CD4-positive, alpha-beta memory T cell (primary cell): ENCODE data around the gene SLC25A20. TPM values are rescaled to one million over a fixed set of nuclear protein-coding genes. Genes with fewer than 3 reads are reported as not detected.

Experiments used
- CTCF ChIA-PET: fragments of 350-600 bp; sonication (Branson Sonifier 250); formaldehyde crosslinking; loops from one replicate; lab custom pipeline; 2021; ENCODE audit warnings: inconsistent platforms; ENCODE audit not compliant: partially characterized antibody; lab: Charles Lee
- POLR2A ChIA-PET: fragments of 350-600 bp; sonication (Branson Sonifier 250); formaldehyde crosslinking; loops from one replicate; lab custom pipeline; 2021; ENCODE audit not compliant: partially characterized antibody; lab: Charles Lee
- DNase-seq, 5 donors: peaks; one replicate each; pipeline versions ENCODE4 v3.0.0 to v3.0.0-alpha.2; 2020 to 2022; ENCODE audit warnings: mixed read lengths in 1 of 5
- H3K27ac ChIP-seq: one replicate; pipeline ENCODE4 v1.7.0; 2013; ENCODE audit warnings: low read depth, low read length
- H3K27me3 ChIP-seq: 2 replicates; pipeline ENCODE4 v1.7.0; 2013; ENCODE audit warnings: mild to moderate bottlenecking, low read length, moderate library complexity; ENCODE audit not compliant: insufficient read depth
- H3K36me3 ChIP-seq: 2 replicates; pipeline ENCODE4 v1.7.0; 2013; ENCODE audit warnings: mild to moderate bottlenecking, low read length, moderate library complexity; ENCODE audit not compliant: insufficient read depth
- H3K4me1 ChIP-seq: 2 replicates; pipeline ENCODE4 v1.7.0; 2013; ENCODE audit warnings: mild to moderate bottlenecking, low read length, moderate library complexity; ENCODE audit not compliant: insufficient read depth
- H3K4me3 ChIP-seq, 2 donors: one replicate each; pipeline ENCODE4 v1.7.0; 2013; ENCODE audit warnings: low read length in 2 of 2, mild to moderate bottlenecking in 1 of 2
- H3K9me3 ChIP-seq, 2 donors: one replicate each; pipeline ENCODE4 v1.7.0; 2013; ENCODE audit warnings: low read length in 2 of 2, control low read depth in 1 of 2; ENCODE audit not compliant: control insufficient read depth in 1 of 2
- H3K27ac Mint-ChIP-seq, 7 donors: one replicate each; pipeline ENCODE4 v1.8.0; 2020 to 2021; ENCODE audit warnings: mixed read lengths in 7 of 7, mild to moderate bottlenecking in 6 of 7, inconsistent platforms in 3 of 7, moderate library complexity in 3 of 7
- H3K27me3 Mint-ChIP-seq, 2 donors: one replicate each; pipeline ENCODE4 v1.8.0; 2020 to 2021; ENCODE audit warnings: mixed read lengths in 2 of 2
- H3K36me3 Mint-ChIP-seq, 2 donors: one replicate each; pipeline ENCODE4 v1.8.0; 2020 to 2021; ENCODE audit warnings: mixed read lengths in 2 of 2, inconsistent platforms in 1 of 2, mild to moderate bottlenecking in 1 of 2
- H3K4me1 Mint-ChIP-seq, 4 donors: one replicate each; pipeline ENCODE4 v1.8.0; 2020 to 2021; ENCODE audit warnings: mixed read lengths in 4 of 4, mild to moderate bottlenecking in 1 of 4
- H3K4me3 Mint-ChIP-seq, 8 donors: one replicate each; pipeline ENCODE4 v1.8.0; 2020 to 2021; ENCODE audit warnings: mixed read lengths in 8 of 8, mild to moderate bottlenecking in 7 of 8, moderate library complexity in 6 of 8, inconsistent platforms in 3 of 8
- H3K9me3 Mint-ChIP-seq, 8 donors: one replicate each; pipeline ENCODE4 v1.8.0; 2020 to 2021; ENCODE audit warnings: mixed read lengths in 8 of 8, mild to moderate bottlenecking in 5 of 8, inconsistent platforms in 3 of 8, moderate library complexity in 1 of 8
- intact Hi-C: fragments of 100-400 bp; cut with micrococcal nuclease; formaldehyde crosslinking; loops from one replicate; pipeline ENCODE4 v1.15.1; 2023
- polyA plus RNA-seq, 2 donors: library from polyadenylated mRNA; unstranded; fragments of 300-500 nt; fragmentation: Illumina TruSeq; gene quantifications; one replicate each; pipeline ENCODE4 v1.2.3, GENCODE V29; 2021
- total RNA-seq, 2 experiments: library from RNA; stranded (reverse); gene quantifications; one replicate each; pipeline ENCODE4 v1.2.3, GENCODE V29; 2021

Gene SLC25A20
- total and polyA plus RNA-seq, 4 experiments from 2014 or later, result 12.7 to 67.6 (median 20.5) TPM

DNA sequence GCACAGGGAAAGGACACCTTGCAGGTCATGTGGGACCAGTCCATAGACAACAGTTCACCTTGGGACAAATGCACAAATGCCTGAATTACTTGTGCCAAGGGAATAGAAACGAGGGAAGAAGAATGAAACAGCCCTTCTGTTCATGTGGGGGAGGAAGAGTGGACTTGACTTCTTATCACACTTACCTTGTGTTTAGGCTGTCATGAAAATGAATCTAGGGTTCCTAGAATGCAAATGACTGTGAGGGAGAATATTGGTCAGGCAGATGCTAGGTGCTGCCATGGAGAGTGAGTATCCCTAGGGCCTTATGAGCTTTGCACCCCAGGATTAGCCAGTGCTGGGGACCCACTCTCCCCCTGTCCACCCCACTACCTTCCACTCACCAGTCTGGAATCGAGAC, 40.0 kb downstream of the SLC25A20 start:
- DNase-seq, result no peak
- Mint-ChIP-seq H3K4me3 (no peak overlapping the region), H3K27me3 (no peaks in the 10 kb centered on the region), H3K9me3 (no peaks in the 10 kb centered on the region), H3K36me3 (peaks cover 36 to 51% of the 10 kb centered on the region in 2 donors), H3K27ac (peak overlapping the region in 2 of 7 donors; percentile 3 to 67), H3K4me1 (peaks cover 0 to 3% (median under 1%) of the 10 kb centered on the region in 4 donors)
- POLR2A ChIA-PET, result no interaction called here
- intact Hi-C loops, result no loop called here
- Histone ChIP-seq H3K4me3 (no peak overlapping the region), H3K36me3 (peaks cover 31% of the 10 kb centered on the region), H3K4me1 (no peaks in the 10 kb centered on the region), H3K27me3 (no peaks in the 10 kb centered on the region), H3K27ac (no peak overlapping the region), H3K9me3 (no peaks in the 10 kb centered on the region)
- CTCF ChIA-PET, result no interaction called here

DNA sequence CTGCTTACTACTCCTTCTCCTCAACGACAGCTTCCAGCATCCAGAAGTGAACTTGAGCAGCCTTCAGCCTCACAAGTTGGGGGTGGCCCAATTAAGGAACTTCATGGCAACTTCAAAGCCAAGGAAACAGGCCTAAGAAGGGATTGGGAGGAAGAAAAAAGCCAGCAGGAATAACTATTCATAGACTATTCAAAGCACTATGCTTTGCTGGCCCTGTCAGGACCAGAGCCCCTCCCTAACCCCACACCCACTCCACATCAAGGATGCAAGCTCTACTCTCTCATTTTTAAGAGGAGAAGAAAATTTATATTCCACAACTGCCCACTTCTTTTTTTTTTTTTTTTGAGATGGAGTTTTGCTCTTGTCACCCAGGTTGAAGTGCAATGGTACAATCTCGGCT, 41.0 kb downstream of the SLC25A20 start:
- H3K36me3 ChIP-seq, result peaks cover 30% of the 10 kb centered on the region
- intact Hi-C loops, result no loop called here

DNA sequence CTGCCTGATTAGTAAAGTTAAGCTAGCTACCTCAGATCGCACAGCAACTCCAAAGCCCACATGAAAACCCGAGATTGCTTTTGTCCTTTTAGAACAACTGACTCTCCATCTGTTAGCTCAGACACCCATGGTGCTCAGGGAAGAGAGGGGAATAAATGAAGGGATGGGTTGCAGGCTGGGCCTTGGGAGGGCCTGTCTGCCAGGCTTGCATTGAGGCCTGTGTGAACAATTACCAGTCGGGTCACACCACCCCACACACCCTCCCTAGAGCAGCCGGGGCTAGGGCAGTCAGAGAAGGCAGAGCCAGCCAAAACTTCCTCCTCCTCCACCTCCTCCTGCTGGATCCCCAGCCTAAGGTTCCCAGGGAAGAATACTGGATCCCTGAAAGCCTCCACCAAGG, 42.2 kb downstream of the SLC25A20 start:
- ChIA-PET POLR2A (no interaction called here), CTCF (interaction anchor here (0.7 to 1.4 kb wide), 3 partner anchors 15 to 142 kb away, joined by 3 to 5 read pairs (median 3); partner anchors contain the start of gene SLC25A20)
- H3K36me3 Mint-ChIP-seq, result peaks cover 26 to 39% of the 10 kb centered on the region in 2 donors
- intact Hi-C loops, result no loop called here
- Histone ChIP-seq H3K4me3 (no peak overlapping the region), H3K36me3 (peaks cover 24% of the 10 kb centered on the region), H3K9me3 (no peaks in the 10 kb centered on the region), H3K27ac (no peak overlapping the region), H3K4me1 (no peaks in the 10 kb centered on the region), H3K27me3 (no peaks in the 10 kb centered on the region)
- H3K4me1 Mint-ChIP-seq, result no peaks in the 10 kb centered on the region
- no peaks in the 10 kb centered on the region for H3K27me3 Mint-ChIP-seq
- H3K9me3 Mint-ChIP-seq, result no peaks in the 10 kb centered on the region
- H3K4me3 Mint-ChIP-seq, result no peak overlapping the region
- no peak for DNase-seq
- H3K27ac Mint-ChIP-seq, result peak overlapping the region in 1 of 7 donors; percentile 4

More for the DNA sequence above, 41.0 kb downstream of the SLC25A20 start:
- Histone ChIP-seq H3K27ac (no peak overlapping the region), H3K4me1 (no peaks in the 10 kb centered on the region), H3K9me3 (no peaks in the 10 kb centered on the region), H3K4me3 (no peak overlapping the region), H3K27me3 (no peaks in the 10 kb centered on the region)
- no peak overlapping the region for H3K4me3 Mint-ChIP-seq
- CTCF ChIA-PET, result interaction anchor here (1.2 kb wide), 1 partner anchor 173 kb away, joined by 3 read pairs; no protein-coding TSS in a partner anchor
- H3K27ac Mint-ChIP-seq, result peak overlapping the region in 3 of 7 donors; percentile 22 to 87 (median 72)
- DNase-seq, result no peak
- H3K9me3 Mint-ChIP-seq, result no peaks in the 10 kb centered on the region
- peaks cover 35 to 47% of the 10 kb centered on the region in 2 donors for H3K36me3 Mint-ChIP-seq
- POLR2A ChIA-PET, result no interaction called here
- no peaks in the 10 kb centered on the region for H3K27me3 Mint-ChIP-seq
- H3K4me1 Mint-ChIP-seq, result peaks cover 0 to 2% (median under 1%) of the 10 kb centered on the region in 4 donors

DNA sequence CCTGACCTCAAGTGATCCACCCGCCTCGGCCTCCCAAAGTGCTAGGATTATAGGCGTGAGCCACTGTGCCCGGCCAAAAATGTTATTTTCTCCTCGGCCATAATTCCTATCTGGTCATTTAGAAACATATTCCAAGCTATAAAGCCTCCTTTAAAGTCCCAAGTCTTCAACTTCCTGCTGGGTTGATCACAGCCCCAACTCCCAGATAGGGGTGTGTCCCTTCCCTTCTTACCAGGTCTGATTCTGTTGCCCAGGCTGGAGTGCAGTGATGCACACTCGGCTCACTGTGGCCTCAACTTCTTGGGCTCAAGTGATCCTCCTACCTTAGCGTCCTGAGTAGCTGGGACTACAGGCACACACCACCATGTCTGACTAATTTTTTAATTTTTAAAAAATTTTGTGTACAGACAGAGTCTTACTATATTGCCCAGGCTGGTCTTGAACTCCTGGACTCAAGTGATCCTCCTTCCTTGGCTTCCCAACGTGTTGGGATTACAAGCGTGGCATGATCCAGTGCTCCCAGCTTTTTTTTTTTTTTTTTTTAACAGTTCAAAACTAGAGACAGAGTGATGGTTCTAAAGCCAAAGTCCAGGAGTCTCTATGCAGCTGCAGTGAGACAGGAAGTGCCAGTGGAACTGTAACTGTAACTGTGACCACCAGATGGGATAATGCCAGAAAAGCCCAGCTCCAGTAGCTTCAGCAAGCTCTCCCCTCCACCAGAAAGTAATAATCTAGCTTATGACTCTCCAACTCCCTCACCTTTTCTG, 42.8 kb downstream of the SLC25A20 start:
- ChIA-PET POLR2A (no interaction called here), CTCF (interaction anchor here (0.7 to 1.4 kb wide), 3 partner anchors 16 to 141 kb away, joined by 3 to 5 read pairs (median 3); partner anchors contain the start of gene SLC25A20)
- Histone ChIP-seq H3K4me3 (no peak overlapping the region), H3K4me1 (no peaks in the 10 kb centered on the region), H3K36me3 (peaks cover 24% of the 10 kb centered on the region), H3K9me3 (no peaks in the 10 kb centered on the region), H3K27ac (no peak overlapping the region), H3K27me3 (no peaks in the 10 kb centered on the region)
- DNase-seq, result no peak
- intact Hi-C loops, result no loop called here
- Mint-ChIP-seq H3K27ac (peak overlapping the region in 3 of 7 donors; percentile 4 to 27 (median 13)), H3K27me3 (no peaks in the 10 kb centered on the region), H3K4me3 (no peak overlapping the region), H3K36me3 (peaks cover 26 to 36% of the 10 kb centered on the region in 2 donors), H3K9me3 (no peaks in the 10 kb centered on the region), H3K4me1 (no peaks in the 10 kb centered on the region)

DNA sequence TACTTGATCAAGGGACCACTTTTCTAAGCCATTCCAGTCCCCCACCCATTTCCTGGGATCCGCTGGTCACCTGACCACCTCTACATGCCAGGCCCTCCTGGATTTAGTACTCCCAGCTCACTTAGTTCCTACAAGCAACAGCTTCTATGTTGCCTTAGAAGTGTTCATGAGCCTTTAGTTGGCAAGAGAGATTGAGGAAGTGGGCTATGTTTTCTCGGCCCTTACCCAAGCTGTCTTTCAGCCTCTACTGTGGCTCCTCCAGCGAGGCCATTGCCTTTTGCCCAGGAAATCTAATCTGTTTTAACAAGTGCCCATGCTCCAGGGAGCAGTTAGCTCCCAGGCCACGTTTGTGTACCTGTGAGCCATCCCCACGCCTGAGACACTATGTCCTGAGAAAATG, 46.5 kb downstream of the SLC25A20 start:
- H3K36me3 ChIP-seq, result peaks cover 4% of the 10 kb centered on the region
- H3K9me3 Mint-ChIP-seq, result no peaks in the 10 kb centered on the region
- ChIA-PET POLR2A (interaction anchor here (1.0 kb wide), 1 partner anchor 136 kb away, joined by 3 read pairs; no protein-coding TSS in a partner anchor), CTCF (no interaction called here)
- H3K4me3 Mint-ChIP-seq, result no peak overlapping the region
- DNase-seq, result no peak
- intact Hi-C loops, result no loop called here
- H3K27ac ChIP-seq, result no peak overlapping the region
- peaks cover 12% of the 10 kb centered on the region for H3K4me1 ChIP-seq
- no peak overlapping the region for H3K4me3 ChIP-seq
- H3K9me3 ChIP-seq, result no peaks in the 10 kb centered on the region
- no peaks in the 10 kb centered on the region for H3K27me3 Mint-ChIP-seq
- H3K4me1 Mint-ChIP-seq, result peaks cover 6 to 13% (median 10%) of the 10 kb centered on the region in 4 donors
- H3K36me3 Mint-ChIP-seq, result peaks cover 10 to 19% of the 10 kb centered on the region in 2 donors
- H3K27me3 ChIP-seq, result no peaks in the 10 kb centered on the region
- H3K27ac Mint-ChIP-seq, result peak overlapping the region in 1 of 7 donors; percentile 15

DNA sequence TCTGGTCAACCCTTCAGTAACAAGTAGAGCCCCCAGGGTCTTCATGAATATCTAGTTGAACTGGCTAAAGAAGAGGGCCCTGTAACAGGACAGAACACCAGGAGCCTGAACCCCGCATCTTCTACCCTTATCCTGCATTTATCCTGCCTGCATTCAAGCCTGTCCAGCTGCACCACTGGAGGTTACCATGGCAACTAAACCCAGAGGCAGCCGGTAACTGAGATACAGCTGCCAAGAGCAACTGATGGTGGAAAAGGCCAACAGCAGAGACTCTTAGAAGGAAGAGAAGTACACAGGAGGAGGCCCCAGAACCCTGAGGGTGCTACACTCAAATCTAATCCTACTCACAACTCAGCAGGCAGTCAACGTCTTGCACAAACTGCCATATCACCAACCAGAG, 47.3 kb downstream of the SLC25A20 start:
- peak overlapping the region in 1 of 7 donors; percentile 56 for H3K27ac Mint-ChIP-seq
- H3K9me3 Mint-ChIP-seq, result no peaks in the 10 kb centered on the region

DNA sequence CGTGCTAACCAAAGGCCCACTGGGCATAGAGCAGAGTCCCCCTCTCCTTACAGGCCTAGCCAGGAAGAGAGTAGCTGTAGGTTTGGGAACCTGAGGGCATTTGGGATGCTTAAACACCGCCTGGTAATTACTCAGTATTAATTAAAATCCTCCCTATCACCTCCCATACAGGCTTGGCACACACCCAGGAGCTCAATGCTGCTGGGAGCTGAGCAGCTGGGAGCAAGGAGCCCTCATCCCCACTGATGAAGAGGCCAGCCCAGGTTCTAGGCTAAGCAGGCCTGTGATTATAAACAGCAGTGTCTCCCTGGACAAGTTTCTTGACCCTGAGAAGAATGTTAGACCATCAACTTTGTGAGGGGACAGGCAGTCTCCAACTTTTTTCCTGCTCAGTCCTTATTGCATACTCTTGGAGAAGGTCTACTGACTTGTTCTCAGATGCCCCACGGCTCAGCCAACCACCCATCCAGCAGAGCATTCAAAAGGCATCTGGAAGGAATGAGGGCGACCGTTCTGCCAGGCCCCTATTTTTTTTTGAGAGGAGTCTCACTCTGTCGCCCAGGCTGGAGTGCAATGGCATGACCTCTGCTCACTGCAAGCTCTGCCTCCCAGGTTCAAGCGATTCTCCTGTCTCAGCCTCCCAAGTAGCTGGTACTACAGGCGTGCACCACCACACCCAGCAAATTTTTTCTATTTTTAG, 49.7 kb downstream of the SLC25A20 start:
- ChIA-PET CTCF (no interaction called here), POLR2A (interaction anchor here (1.5 kb wide), 1 partner anchor 42 kb away, joined by 3 read pairs; no protein-coding TSS in a partner anchor)
- no peaks in the 10 kb centered on the region for H3K9me3 Mint-ChIP-seq
- Histone ChIP-seq H3K27me3 (no peaks in the 10 kb centered on the region), H3K4me1 (peaks cover 33% of the 10 kb centered on the region), H3K36me3 (no peaks in the 10 kb centered on the region), H3K9me3 (no peaks in the 10 kb centered on the region), H3K27ac (no peak overlapping the region), H3K4me3 (no peak overlapping the region)
- no peak for DNase-seq
- peak overlapping the region in 6 of 8 donors; percentile 86 to 91 (median 89) for H3K4me3 Mint-ChIP-seq
- H3K4me1 Mint-ChIP-seq, result peaks cover 19 to 37% (median 27%) of the 10 kb centered on the region in 4 donors
- H3K27ac Mint-ChIP-seq, result peak overlapping the region; percentile 94 to 98 (median 97)
- H3K27me3 Mint-ChIP-seq, result no peaks in the 10 kb centered on the region
- intact Hi-C loops, result loop anchor here (5.0 kb wide), 1 partner anchor 132 kb away; the partner anchor contains the start of gene IP6K2
- peaks cover 7 to 16% of the 10 kb centered on the region in 2 donors for H3K36me3 Mint-ChIP-seq

More for the DNA sequence above, 47.3 kb downstream of the SLC25A20 start:
- no peak overlapping the region for H3K4me3 Mint-ChIP-seq
- H3K4me1 ChIP-seq, result peaks cover 18% of the 10 kb centered on the region
- no peak overlapping the region for H3K4me3 ChIP-seq
- POLR2A ChIA-PET, result interaction anchor here (1.0 kb wide), 1 partner anchor 135 kb away, joined by 3 read pairs; no protein-coding TSS in a partner anchor
- no peaks in the 10 kb centered on the region for H3K27me3 Mint-ChIP-seq
- no peak overlapping the region for H3K27ac ChIP-seq
- no peaks in the 10 kb centered on the region for H3K36me3 ChIP-seq
- peaks cover 9 to 20% (median 14%) of the 10 kb centered on the region in 4 donors for H3K4me1 Mint-ChIP-seq
- H3K27me3 ChIP-seq, result no peaks in the 10 kb centered on the region
- CTCF ChIA-PET, result no interaction called here
- intact Hi-C loops, result no loop called here
- H3K36me3 Mint-ChIP-seq, result peaks cover 6 to 14% of the 10 kb centered on the region in 2 donors
- no peaks in the 10 kb centered on the region for H3K9me3 ChIP-seq
- DNase-seq, result no peak
